Body of pancreas (tissue), 4 donors: Measurements from ENCODE around the gene CISD3. TPM values are rescaled to one million over a fixed set of nuclear protein-coding genes. Genes with fewer than 3 reads are reported as not detected.

Experiments used
- ATAC-seq: fragments of 150-250 bp; one replicate; pipeline ENCODE4 v1.9.1; 2016
- DNase-seq, 4 donors: peaks; one replicate each; pipeline ENCODE4 v3.0.0-alpha.2; 2019
- H3K27ac ChIP-seq, 4 donors: fragments of 200-600 bp; sonication (generic); 1 replicate in 3 of 4; 2 replicates in 1 of 4; pipeline versions ENCODE4 v1.5.1 to v1.6.1; 2016 to 2019; ENCODE audit warnings: mild to moderate bottlenecking in 1 of 4, mixed read lengths in 1 of 4, moderate library complexity in 1 of 4
- H3K27me3 ChIP-seq, 2 donors: fragments of 200-600 bp; sonication (generic); one replicate each; pipeline ENCODE4 v1.6.0; 2016; ENCODE audit warnings: mild to moderate bottlenecking in 1 of 2
- H3K36me3 ChIP-seq, 2 donors: fragments of 200-600 bp; sonication (generic); replicated peaks in 1 of 2; 2 replicates each; pipeline ENCODE4 v1.5.1; 2016; ENCODE audit warnings: low read depth in 2 of 2; ENCODE audit not compliant: insufficient read depth in 1 of 2
- H3K4me1 ChIP-seq: fragments of 200-600 bp; sonication (generic); one replicate; pipeline ENCODE4 v1.6.0; 2016
- H3K4me3 ChIP-seq, 2 donors: fragments of 200-600 bp; sonication (generic); 1 replicate in 1 of 2; 2 replicates in 1 of 2; pipeline ENCODE4 v1.5.1; 2016 to 2019
- H3K9me3 ChIP-seq, 3 donors: fragments of 200-600 bp; sonication (generic); 1 replicate in 2 of 3; 2 replicates in 1 of 3; pipeline ENCODE4 v1.5.1; 2016
- CTCF ChIP-seq, 7 experiments: fragments of 450-650 bp in 4 of 7; fragments of 200-600 bp in 3 of 7; sonication (generic) in 3 of 7; IDR thresholded peaks; one replicate each; pipeline ENCODE4 v1.5.1; 2016 to 2019; ENCODE audit warnings: antibody characterized with exemption in 7 of 7
- POLR2A ChIP-seq, 3 donors: fragments of 450-650 bp; IDR thresholded peaks; one replicate each; pipeline ENCODE4 v1.6.1; 2016; ENCODE audit warnings: antibody characterized with exemption in 3 of 3, mild to moderate bottlenecking in 2 of 3
- WGBS, 2 donors: methylation state at CpG; one replicate each; pipeline ENCODE4 v1.1.5; 2017; 5-methylcytosine and 5-hydroxymethylcytosine counted together
- intact Hi-C: fragments of 100-400 bp; cut with DNase I; formaldehyde crosslinking; loops from one replicate; pipeline ENCODE4 v1.15.1; 2023
- total RNA-seq, 2 donors: library from RNA; depleted of rRNA; stranded (reverse); fragments of >200 nt; gene quantifications; one replicate each; pipeline ENCODE4 v1.1.0, GENCODE V29; 2016

CISD3 gene
- total RNA-seq, 2 donors from 2014 or later = 11.2 TPM

GRCh38 chr17:38710985-38711384, 19.2 kb upstream of the CISD3 start:
- ATAC-seq = no peak
- Histone ChIP-seq H3K9me3 (no peaks in the 10 kb centered on the region), H3K4me1 (peaks cover 36% of the 10 kb centered on the region), H3K27me3 (no peaks in the 10 kb centered on the region), H3K36me3 (peaks cover 0 to 18% of the 10 kb centered on the region in 2 donors), H3K27ac (no peak overlapping the region), H3K4me3 (no peak overlapping the region)
- DNase-seq = no peak
- intact Hi-C loops = no loop called here
- WGBS, 2 donors = 58 to 72% methylated on average over 5 of the region's 5 CpGs
- TF ChIP-seq CTCF (IDR thresholded peaks at IDR 0.05) = no peak
- no peak for TF ChIP-seq POLR2A (IDR thresholded peaks at IDR 0.05)

DNA sequence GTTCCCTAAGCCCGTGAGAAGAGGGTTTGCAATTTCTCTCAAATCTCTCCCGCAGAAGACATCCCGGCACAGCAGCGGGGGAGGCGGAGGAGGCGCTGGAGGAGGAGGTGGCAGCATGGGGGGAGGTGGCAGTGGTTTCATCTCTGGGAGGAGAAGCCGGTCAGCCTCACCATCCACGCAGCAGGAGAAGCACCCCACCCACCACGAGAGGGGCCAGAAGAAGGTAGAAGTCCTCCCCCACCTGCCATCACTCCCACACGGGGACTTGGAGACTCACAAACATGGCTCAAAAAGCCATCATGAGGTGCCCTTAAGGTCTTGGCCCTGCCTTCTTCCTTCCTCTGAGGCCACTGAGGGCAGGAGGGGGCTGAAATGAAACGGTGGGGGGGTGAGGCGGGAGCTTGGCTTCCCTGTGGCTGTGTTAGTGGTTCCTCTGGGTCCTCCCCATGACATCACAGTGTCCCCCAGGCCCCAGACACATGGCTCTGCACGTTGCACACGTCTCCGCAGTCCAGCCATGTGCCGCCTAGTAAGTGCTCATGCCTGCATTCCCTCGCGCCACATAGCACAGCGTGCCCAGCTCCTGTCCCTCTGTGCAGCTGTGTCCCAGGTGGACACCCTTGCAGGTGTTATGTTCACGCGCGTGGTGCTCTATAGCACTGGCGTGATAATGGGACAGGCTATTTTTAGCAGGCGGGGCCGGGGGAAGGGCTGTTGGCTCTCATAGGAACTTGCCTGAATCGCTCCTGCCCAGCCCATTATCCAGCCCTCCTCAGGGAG, 18.2 kb upstream of the CISD3 start:
- TF ChIP-seq CTCF (IDR thresholded peaks at IDR 0.05) (no peak), POLR2A (IDR thresholded peaks at IDR 0.05) (no peak)
- no peak overlapping the region for H3K4me3 ChIP-seq
- no peaks in the 10 kb centered on the region for H3K9me3 ChIP-seq
- peak overlapping the region in 1 of 4 donors; percentile 12 for H3K27ac ChIP-seq
- WGBS, 2 donors = 52 to 56% methylated on average over 12 to 26 of the region's 26 CpGs
- DNase-seq (peak in 3 of 4 donors; percentile 44 to 79 (median 67)), ATAC-seq (peak; percentile 39)
- no peaks in the 10 kb centered on the region for H3K27me3 ChIP-seq
- peaks cover 0 to 18% of the 10 kb centered on the region in 2 donors for H3K36me3 ChIP-seq
- peaks cover 27% of the 10 kb centered on the region for H3K4me1 ChIP-seq
- intact Hi-C loops = no loop called here

DNA sequence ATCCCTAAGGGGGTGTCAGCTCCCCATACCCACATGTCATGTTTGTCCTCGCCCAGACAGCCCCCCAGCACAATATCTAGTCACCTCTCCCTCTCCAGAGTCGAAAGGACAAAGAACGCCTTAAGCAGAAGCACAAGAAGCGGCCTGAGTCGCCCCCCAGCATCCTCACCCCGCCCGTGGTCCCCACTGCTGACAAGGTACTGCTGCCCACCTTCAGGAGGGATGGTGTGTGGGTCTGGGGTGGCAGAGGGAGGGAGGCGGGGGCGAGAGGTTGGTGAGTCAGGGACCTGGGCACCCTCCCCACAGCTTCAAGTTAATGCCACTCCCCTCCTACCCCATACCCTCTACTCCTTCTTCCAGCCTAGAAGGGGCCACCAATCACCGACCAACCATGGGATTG, 17.5 kb upstream of the CISD3 start:
- Histone ChIP-seq H3K4me1 (peaks cover 21% of the 10 kb centered on the region), H3K36me3 (peaks cover 0 to 18% of the 10 kb centered on the region in 2 donors), H3K9me3 (no peaks in the 10 kb centered on the region), H3K4me3 (no peak overlapping the region), H3K27ac (no peak overlapping the region), H3K27me3 (no peaks in the 10 kb centered on the region)
- intact Hi-C loops = no loop called here
- 91 to 97% methylated on average over 3 to 10 of the region's 10 CpGs for WGBS, 2 donors
- no peak for TF ChIP-seq CTCF (IDR thresholded peaks at IDR 0.05)
- no peak for TF ChIP-seq POLR2A (IDR thresholded peaks at IDR 0.05)
- DNase-seq = no peak
- no peak for ATAC-seq

DNA sequence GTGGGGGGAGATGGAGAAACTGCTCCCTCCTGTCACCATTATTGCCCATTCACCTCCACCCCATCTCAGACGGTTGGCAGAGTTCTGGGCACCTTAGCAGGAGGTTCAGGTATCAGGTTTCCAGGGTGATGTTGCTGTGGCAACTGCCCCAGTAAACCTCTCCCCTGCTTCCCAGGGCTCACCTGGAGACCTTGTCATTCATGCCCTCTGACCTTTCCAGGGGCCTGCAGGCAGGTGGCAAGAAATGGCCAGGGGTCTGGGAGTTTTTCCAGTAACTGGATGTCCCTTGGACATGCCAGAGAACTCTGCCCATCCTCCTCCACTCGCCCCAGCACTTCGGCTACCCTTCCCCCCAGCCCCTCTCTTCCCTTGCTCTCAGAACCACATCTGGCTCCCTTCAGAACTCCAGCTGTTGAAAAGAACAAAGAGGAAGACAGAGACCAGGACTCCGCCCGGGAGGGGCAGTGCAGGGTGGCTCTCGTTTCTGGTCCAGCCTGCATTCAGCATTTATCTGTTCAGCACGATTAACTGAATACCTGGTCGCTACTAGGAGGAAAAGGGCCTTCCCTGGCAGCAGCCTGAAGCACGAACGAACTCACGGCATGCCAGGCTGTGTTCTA, 16.6 kb upstream of the CISD3 start:
- peaks cover 26% of the 10 kb centered on the region for H3K4me1 ChIP-seq
- TF ChIP-seq CTCF (IDR thresholded peaks at IDR 0.05) (no peak), POLR2A (IDR thresholded peaks at IDR 0.05) (no peak)
- H3K27ac ChIP-seq = no peak overlapping the region
- ATAC-seq = no peak
- intact Hi-C loops = no loop called here
- peaks cover 0 to 16% of the 10 kb centered on the region in 2 donors for H3K36me3 ChIP-seq
- H3K4me3 ChIP-seq = no peak overlapping the region
- H3K27me3 ChIP-seq = no peaks in the 10 kb centered on the region
- DNase-seq = no peak
- no peaks in the 10 kb centered on the region for H3K9me3 ChIP-seq
- WGBS, 2 donors = 83% methylated on average over 11 of the region's 11 CpGs
